Caco-2 (cell line): ENCODE results near the gene CCDC77. TPM values are rescaled to one million over a fixed set of nuclear protein-coding genes. Genes with fewer than 3 reads are reported as not detected.

ENCODE experiments used
- BruUV-seq: library from RNA; stranded (reverse); fragments of 400-500 nt; replicated peaks from 2 replicates; lab custom pipeline; 2021; lab: Mats Ljungman, UMichigan
- CTCF ChIA-PET: fragments of 300-600 bp; sonication (Branson Sonifier 250); formaldehyde crosslinking; loops from one replicate; lab custom pipeline; 2022; ENCODE audit warnings: antibody characterized with exemption; lab: Charles Lee
- POLR2A ChIA-PET: fragments of 300-600 bp; sonication (Branson Sonifier 250); formaldehyde crosslinking; loops from one replicate; lab custom pipeline; 2022; ENCODE audit warnings: antibody characterized with exemption; lab: Charles Lee
- DNase-seq, 2 experiments: peaks; one replicate each; pipeline versions ENCODE4 v3.0.0 to v3.0.0-alpha.2; 2020 to 2022
- H3K27me3 ChIP-seq: replicated peaks from 2 replicates; pipeline ENCODE4 v1.6.0; 2011; ENCODE audit warnings: low read length; ENCODE audit not compliant: control insufficient read depth, insufficient read depth
- H3K36me3 ChIP-seq: 2 replicates; pipeline ENCODE4 v1.5.1; 2011; ENCODE audit warnings: low read length; ENCODE audit not compliant: control insufficient read depth, insufficient read depth
- H3K4me1 ChIP-seq: fragments of 250-450 bp; sonication (Bioruptor Pico); 2 replicates; pipeline ENCODE4 v1.5.1; 2020; ENCODE audit warnings: mild to moderate bottlenecking
- H3K4me3 ChIP-seq: 2 replicates; pipeline ENCODE4 v1.5.1; 2011; ENCODE audit warnings: low read depth, mild to moderate bottlenecking, control low read depth, low read length
- H3K9me3 ChIP-seq: fragments of 250-450 bp; sonication (Bioruptor Pico); 2 replicates; pipeline ENCODE4 v1.5.1; 2020; ENCODE audit warnings: mild to moderate bottlenecking, moderate library complexity
- H3K27ac Mint-ChIP-seq: one replicate; pipeline ENCODE4 v1.8.0; 2022; ENCODE audit warnings: mixed read lengths; ENCODE audit not compliant: unreplicated experiment
- H3K27me3 Mint-ChIP-seq: one replicate; pipeline ENCODE4 v1.8.0; 2022; ENCODE audit warnings: mixed read lengths; ENCODE audit not compliant: insufficient read depth, unreplicated experiment
- H3K36me3 Mint-ChIP-seq: one replicate; pipeline ENCODE4 v1.8.0; 2022; ENCODE audit warnings: mild to moderate bottlenecking, mixed read lengths; ENCODE audit not compliant: insufficient read depth, unreplicated experiment
- H3K4me1 Mint-ChIP-seq: one replicate; pipeline ENCODE4 v1.8.0; 2022; ENCODE audit warnings: low read depth, mixed read lengths; ENCODE audit not compliant: unreplicated experiment
- H3K4me3 Mint-ChIP-seq: one replicate; pipeline ENCODE4 v1.8.0; 2022; ENCODE audit warnings: mild to moderate bottlenecking, moderate library complexity, mixed read lengths; ENCODE audit not compliant: unreplicated experiment
- H3K9me3 Mint-ChIP-seq: one replicate; pipeline ENCODE4 v1.8.0; 2022; ENCODE audit warnings: mixed read lengths; ENCODE audit not compliant: unreplicated experiment
- CTCF ChIP-seq, 2 experiments: fragments of 200-600 bp in 1 of 2; IDR thresholded peaks; 1 replicate in 1 of 2; 2 replicates in 1 of 2; pipeline versions ENCODE4 v1.5.1 to v1.8.0; 2011 to 2022; ENCODE audit warnings: antibody characterized with exemption in 1 of 2, control low read depth in 1 of 2, inconsistent platforms in 1 of 2, low read depth in 1 of 2, low read length in 1 of 2, mild to moderate bottlenecking in 1 of 2, moderate library complexity in 1 of 2; ENCODE audit not compliant: insufficient read depth in 1 of 2, severe bottlenecking in 1 of 2, unreplicated experiment in 1 of 2
- intact Hi-C: fragments of 100-400 bp; cut with micrococcal nuclease; formaldehyde crosslinking; loops from one replicate; pipeline ENCODE4 v1.10.0; 2022; ENCODE audit not compliant: unreplicated experiment
- total RNA-seq: library from RNA; stranded (reverse); gene quantifications from 2 replicates; pipeline ENCODE4 v1.2.3, GENCODE V29; 2022

The CCDC77 gene
- total RNA-seq, 1 experiment from 2014 or later, result 33.0 TPM

DNA sequence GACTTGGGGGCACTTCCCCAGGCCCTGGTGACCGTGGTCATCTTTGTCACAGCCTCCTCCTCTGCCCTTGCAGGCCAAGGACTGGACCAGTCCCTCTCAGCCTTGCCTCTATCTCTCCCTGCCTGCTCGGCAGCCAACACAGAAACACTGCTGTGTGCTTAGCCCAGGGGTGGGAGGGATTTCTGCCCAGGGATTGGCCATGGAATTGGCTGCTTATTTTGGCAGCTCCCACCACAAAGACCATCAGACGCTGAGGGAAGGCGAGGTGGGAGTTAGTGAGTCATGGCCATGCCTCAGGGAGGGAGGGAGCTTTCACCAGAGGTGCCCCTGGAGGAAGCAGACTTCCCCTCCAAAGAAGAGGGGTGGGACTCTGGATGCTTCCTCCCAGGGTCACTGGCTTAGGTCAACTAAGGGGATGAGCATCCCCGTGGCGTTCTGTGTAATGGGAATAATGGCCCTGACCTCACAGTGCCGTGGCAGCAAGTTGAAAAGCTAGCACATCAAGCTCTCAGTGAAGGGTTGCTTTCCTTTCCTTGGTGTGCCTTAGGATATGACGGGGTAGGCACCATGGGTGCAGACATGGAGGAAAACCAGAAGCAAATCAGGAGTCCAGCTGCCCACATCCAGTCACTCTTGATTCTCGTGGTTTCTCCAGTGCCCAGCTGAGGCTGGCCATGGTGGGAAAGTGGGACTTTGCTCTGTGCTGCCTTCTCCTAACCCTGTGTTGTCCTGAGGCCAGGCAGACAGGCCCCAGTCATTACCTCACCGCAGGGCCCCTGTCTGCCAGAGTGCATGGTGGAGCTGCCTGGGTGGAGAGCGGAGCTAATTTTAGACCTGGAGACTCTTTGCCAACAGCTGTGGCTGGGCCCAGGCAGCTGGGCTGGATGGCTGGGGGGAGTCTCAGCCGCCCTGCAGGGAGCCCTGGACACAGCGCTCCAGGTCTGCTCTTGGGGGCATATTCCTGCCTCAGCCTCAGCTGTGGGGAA is 79.7 kb downstream of the CCDC77 start:
- peak in 1 of 2 experiments; percentile 33 for DNase-seq
- POLR2A ChIA-PET, result no interaction called here
- CTCF ChIA-PET, result no interaction called here
- Mint-ChIP-seq H3K27ac (no peak overlapping the region), H3K4me3 (no peak overlapping the region), H3K4me1 (peaks cover 11% of the 10 kb centered on the region), H3K9me3 (no peaks in the 10 kb centered on the region), H3K27me3 (no peaks in the 10 kb centered on the region), H3K36me3 (peaks cover 9% of the 10 kb centered on the region)
- intact Hi-C loops, result no loop called here
- H3K9me3 ChIP-seq, result no peaks in the 10 kb centered on the region
- no peaks in the 10 kb centered on the region for H3K36me3 ChIP-seq
- H3K4me1 ChIP-seq, result no peaks in the 10 kb centered on the region
- no peaks in the 10 kb centered on the region for H3K27me3 ChIP-seq
- BruUV-seq, result no TSS peak
- no peak for TF ChIP-seq CTCF (IDR thresholded peaks at IDR 0.05; ENCODE audit: insufficient read depth in 1 of 2, low read depth in 1 of 2, low read length in 1 of 2, severe bottlenecking in 1 of 2, unreplicated experiment in 1 of 2)
- no peak overlapping the region for H3K4me3 ChIP-seq

DNA sequence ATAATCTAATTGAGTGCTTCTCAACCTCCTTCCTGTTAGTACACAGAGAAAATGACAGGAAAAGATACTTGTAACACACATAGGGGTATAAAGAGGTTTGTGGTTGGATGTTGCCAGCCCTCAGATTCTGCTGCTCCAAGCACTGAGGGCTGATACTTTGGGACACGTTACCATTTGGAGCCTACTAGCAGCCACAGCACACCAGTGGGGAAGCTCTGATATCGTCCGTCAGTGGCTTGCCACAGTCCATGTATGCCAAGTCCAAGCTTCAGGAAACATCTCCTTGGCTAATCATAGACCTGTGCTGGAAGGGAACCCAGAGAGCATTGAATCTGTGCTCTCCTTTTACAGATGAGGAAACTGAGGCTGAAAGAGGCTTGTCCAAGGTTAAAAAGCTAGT is 80.6 kb downstream of the CCDC77 start:
- Histone ChIP-seq H3K27me3 (no peaks in the 10 kb centered on the region), H3K4me1 (peaks cover 1% of the 10 kb centered on the region), H3K36me3 (no peaks in the 10 kb centered on the region), H3K9me3 (no peaks in the 10 kb centered on the region), H3K4me3 (no peak overlapping the region)
- DNase-seq, result peak in 1 of 2 experiments; percentile 5
- Mint-ChIP-seq H3K4me1 (peaks cover 16% of the 10 kb centered on the region), H3K36me3 (peaks cover 9% of the 10 kb centered on the region), H3K27me3 (no peaks in the 10 kb centered on the region), H3K4me3 (no peak overlapping the region), H3K9me3 (no peaks in the 10 kb centered on the region), H3K27ac (no peak overlapping the region)
- BruUV-seq, result no TSS peak
- ChIA-PET CTCF (no interaction called here), POLR2A (no interaction called here)
- TF ChIP-seq CTCF (IDR thresholded peaks at IDR 0.05; ENCODE audit: insufficient read depth in 1 of 2, low read depth in 1 of 2, low read length in 1 of 2, severe bottlenecking in 1 of 2, unreplicated experiment in 1 of 2), result no peak
- intact Hi-C loops, result no loop called here

DNA sequence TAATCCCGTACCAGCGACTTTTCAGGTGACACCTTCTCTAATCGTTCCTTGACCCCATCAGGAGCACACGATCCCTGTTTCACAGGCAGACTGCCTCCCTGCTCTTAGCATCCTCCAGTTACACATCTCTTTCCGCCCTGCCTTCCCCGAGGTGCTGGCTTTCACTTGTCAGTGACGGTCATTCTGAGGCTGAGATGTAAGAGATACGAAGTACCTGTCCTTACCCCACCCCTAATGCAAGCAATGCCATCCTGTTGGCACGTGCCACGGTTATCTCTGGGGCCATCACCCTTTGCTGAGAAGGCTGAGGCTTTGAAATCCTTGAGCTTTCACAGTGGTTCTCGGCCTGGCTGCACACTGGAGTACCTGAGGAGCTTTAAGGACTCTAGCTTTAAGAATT is 82.7 kb downstream of the CCDC77 start:
- Mint-ChIP-seq H3K27ac (peak overlapping the region; percentile 36), H3K4me1 (peaks cover 34% of the 10 kb centered on the region), H3K36me3 (peaks cover 29% of the 10 kb centered on the region), H3K4me3 (no peak overlapping the region), H3K9me3 (peaks cover 5% of the 10 kb centered on the region), H3K27me3 (no peaks in the 10 kb centered on the region)
- intact Hi-C loops, result no loop called here
- no peaks in the 10 kb centered on the region for H3K9me3 ChIP-seq
- H3K27me3 ChIP-seq, result no peaks in the 10 kb centered on the region
- H3K36me3 ChIP-seq, result no peaks in the 10 kb centered on the region
- POLR2A ChIA-PET, result no interaction called here
- CTCF ChIA-PET, result interaction anchor here (1.0 kb wide), 1 partner anchor 35 kb away, joined by 3 read pairs; no protein-coding TSS in a partner anchor
- DNase-seq, result no peak
- H3K4me3 ChIP-seq, result no peak overlapping the region
- no peak for TF ChIP-seq CTCF (IDR thresholded peaks at IDR 0.05; ENCODE audit: insufficient read depth in 1 of 2, low read depth in 1 of 2, low read length in 1 of 2, severe bottlenecking in 1 of 2, unreplicated experiment in 1 of 2)
- BruUV-seq, result no TSS peak
- peaks cover 16% of the 10 kb centered on the region for H3K4me1 ChIP-seq
